HepG2 (cell line): ENCODE results near the gene TNFAIP3. TPM values are rescaled to one million over a fixed set of nuclear protein-coding genes. Genes with fewer than 3 reads are reported as not detected.

Source experiments
- CEBPB ChIP-seq: IDR thresholded peaks from 2 replicates; pipeline ENCODE4 v1.6.1; 2011; ENCODE audit warnings: low read depth, low read length, improper control_type of control experiment, borderline replicate concordance
- DNMT3B ChIP-seq: conservative IDR thresholded peaks from 2 replicates; pipeline ENCODE4 v1.6.1; 2016; ENCODE audit warnings: missing biosample characterization, control low read depth
- EZH2 ChIP-seq: conservative IDR thresholded peaks from 2 replicates; pipeline ENCODE4 v1.6.1; 2012; ENCODE audit warnings: mild to moderate bottlenecking, low read depth, low read length, moderate library complexity
- FOXA3 ChIP-seq: IDR thresholded peaks from 2 replicates; pipeline ENCODE4 v1.6.1; 2016; ENCODE audit warnings: missing genetic modification reagents, missing compliant biosample characterization
- PHF21A ChIP-seq: sonication (generic); formaldehyde crosslinking; IDR thresholded peaks from 2 replicates; pipeline ENCODE4 v1.5.0; 2020; ENCODE audit warnings: mild to moderate bottlenecking, missing genetic modification reagents
- PLRG1 ChIP-seq: fragments of 450-650 bp; conservative IDR thresholded peaks from 2 replicates; pipeline ENCODE4 v1.6.1; 2016
- TEAD3 ChIP-seq: optimal IDR thresholded peaks from 2 replicates; pipeline ENCODE3; 2016; ENCODE audit warnings: borderline replicate concordance
- ZBTB21 ChIP-seq: sonication (generic); formaldehyde crosslinking; IDR thresholded peaks from 2 replicates; pipeline ENCODE4 v1.4.0; 2020; ENCODE audit warnings: missing genetic modification reagents
- ZSCAN20 ChIP-seq: sonication (generic); formaldehyde crosslinking; IDR thresholded peaks from 2 replicates; pipeline ENCODE4 v1.4.0; 2020; ENCODE audit warnings: missing genetic modification reagents, mild to moderate bottlenecking, borderline replicate concordance
- polyA plus RNA-seq, 8 experiments: library from polyadenylated mRNA; depleted of rRNA in 3 of 8; stranded (reverse) in 7 of 8; unstranded in 1 of 8; fragments of >200 nt; fragmentation: Illumina TruSeq in 4 of 8; extraction: Trizol in 4 of 8; gene quantifications; 2 replicates each; pipeline versions ENCODE4 v1.2.1 to v1.2.3, GENCODE V29; 2011 to 2016; ENCODE audit warnings: low read depth in 4 of 8, missing spikeins in 1 of 8, mixed read lengths in 1 of 8; ENCODE audit not compliant: insufficient read depth in 1 of 8
- total RNA-seq, 5 experiments: library from RNA; depleted of rRNA; stranded (reverse); fragments of >200 nt; fragmentation: Illumina TruSeq; extraction: Trizol; gene quantifications; 2 replicates each; pipeline ENCODE4 v1.2.3, GENCODE V29; 2016; ENCODE audit warnings: low read depth in 1 of 5
- TF ChIP-seq, protein P1 (sequence below): IDR thresholded peaks from 2 replicates; pipeline ENCODE4 v1.6.1; 2016; ENCODE audit warnings: low read depth
- TF ChIP-seq, protein P2 (sequence below), 2 experiments: fragments of 450-650 bp in 1 of 2; sonication (generic) in 1 of 2; formaldehyde crosslinking; IDR thresholded peaks; 2 replicates each; pipeline versions ENCODE4 v1.5.0 to v1.8.0; 2020 to 2022; ENCODE audit warnings: mild to moderate bottlenecking in 1 of 2, missing genetic modification reagents in 1 of 2
- TF ChIP-seq, protein P3 (sequence below): sonication (generic); formaldehyde crosslinking; IDR thresholded peaks from 2 replicates; pipeline ENCODE4 v1.8.0; 2022; ENCODE audit warnings: missing genetic modification reagents, mild to moderate bottlenecking, moderate library complexity, borderline replicate concordance
- TF ChIP-seq, protein P4 (sequence below): sonication (generic); formaldehyde crosslinking; IDR thresholded peaks from 2 replicates; pipeline ENCODE4 v1.4.0; 2020; ENCODE audit warnings: low read depth, missing genetic modification reagents
- TF ChIP-seq, protein P5 (sequence below): sonication (generic); formaldehyde crosslinking; IDR thresholded peaks from 2 replicates; pipeline ENCODE4; 2020; ENCODE audit warnings: missing genetic modification reagents, mild to moderate bottlenecking, borderline replicate concordance
- TF ChIP-seq, protein P6 (sequence below): sonication (generic); formaldehyde crosslinking; conservative IDR thresholded peaks from 2 replicates; pipeline ENCODE4 v1.8.0; 2022; ENCODE audit warnings: low read depth, missing genetic modification reagents

The TNFAIP3 gene
- total and polyA plus RNA-seq, 2 of the 13 experiments (the other 11 are each of a cell fraction or from before 2014, with no cell fraction given), result 28.2 to 47.1 TPM

DNA sequence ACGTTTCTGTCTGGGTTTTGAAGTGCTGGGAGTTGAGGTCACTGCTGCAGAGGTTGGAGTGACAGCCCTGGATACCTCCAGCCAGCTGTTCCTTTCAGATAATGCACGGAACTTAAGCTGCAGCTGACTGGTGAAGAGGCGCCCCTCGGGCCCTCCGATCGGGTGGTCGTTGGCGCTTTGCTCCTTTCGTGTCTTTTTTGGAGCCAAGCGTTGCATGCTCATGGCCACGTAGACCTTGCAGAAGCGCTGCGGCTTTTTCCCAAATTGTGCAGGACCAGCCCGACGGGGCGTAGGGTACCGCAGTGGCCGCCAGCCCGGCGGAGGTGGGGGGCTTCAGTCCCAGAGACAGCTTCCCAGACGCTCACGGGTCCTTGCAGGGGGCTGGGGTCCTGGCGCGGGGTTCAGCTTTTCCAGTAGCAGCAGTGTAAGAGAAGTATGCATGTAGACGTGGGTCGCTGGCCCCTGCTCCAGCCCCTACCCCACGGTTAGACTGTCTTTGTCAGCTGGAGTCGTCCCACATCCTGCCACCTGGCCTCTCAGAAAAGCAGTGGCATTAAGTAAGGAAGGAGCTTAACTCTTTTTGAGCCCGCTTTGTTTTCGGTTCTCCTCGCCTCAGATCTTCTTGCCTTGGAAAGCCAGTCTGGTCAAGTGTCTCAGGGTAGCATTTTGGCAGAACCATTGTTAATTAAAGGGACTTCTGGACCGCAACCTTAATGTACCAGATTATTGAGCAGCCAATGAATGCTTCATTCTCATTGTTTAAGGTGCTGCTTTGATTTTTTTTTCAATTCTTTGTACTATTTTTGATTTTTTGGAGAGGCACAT lies 838 bp downstream of the TNFAIP3 start (continued):
- TF ChIP-seq, protein P1, sequence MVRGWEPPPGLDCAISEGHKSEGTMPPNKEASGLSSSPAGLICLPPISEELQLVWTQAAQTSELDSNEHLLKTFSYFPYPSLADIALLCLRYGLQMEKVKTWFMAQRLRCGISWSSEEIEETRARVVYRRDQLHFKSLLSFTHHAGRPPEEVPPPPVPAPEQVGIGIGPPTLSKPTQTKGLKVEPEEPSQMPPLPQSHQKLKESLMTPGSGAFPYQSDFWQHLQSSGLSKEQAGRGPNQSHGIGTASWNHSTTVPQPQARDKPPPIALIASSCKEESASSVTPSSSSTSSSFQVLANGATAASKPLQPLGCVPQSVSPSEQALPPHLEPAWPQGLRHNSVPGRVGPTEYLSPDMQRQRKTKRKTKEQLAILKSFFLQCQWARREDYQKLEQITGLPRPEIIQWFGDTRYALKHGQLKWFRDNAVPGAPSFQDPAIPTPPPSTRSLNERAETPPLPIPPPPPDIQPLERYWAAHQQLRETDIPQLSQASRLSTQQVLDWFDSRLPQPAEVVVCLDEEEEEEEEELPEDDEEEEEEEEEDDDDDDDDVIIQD, result no peak
- TF ChIP-seq EZH2, result no peak
- 0 out of 2 replicates have a peak, but pooled peaks have one; percentile 26 for TF ChIP-seq DNMT3B (CRISPR knock-in tag)
- TF ChIP-seq ZSCAN20 (CRISPR knock-in tag), result 0 out of 2 replicates have a peak, but pooled peaks have one; percentile 22
- TF ChIP-seq, protein P2, sequence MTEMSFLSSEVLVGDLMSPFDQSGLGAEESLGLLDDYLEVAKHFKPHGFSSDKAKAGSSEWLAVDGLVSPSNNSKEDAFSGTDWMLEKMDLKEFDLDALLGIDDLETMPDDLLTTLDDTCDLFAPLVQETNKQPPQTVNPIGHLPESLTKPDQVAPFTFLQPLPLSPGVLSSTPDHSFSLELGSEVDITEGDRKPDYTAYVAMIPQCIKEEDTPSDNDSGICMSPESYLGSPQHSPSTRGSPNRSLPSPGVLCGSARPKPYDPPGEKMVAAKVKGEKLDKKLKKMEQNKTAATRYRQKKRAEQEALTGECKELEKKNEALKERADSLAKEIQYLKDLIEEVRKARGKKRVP (CRISPR knock-in tag; IDR thresholded peaks at IDR 0.05), result no peak
- TF ChIP-seq CEBPB, result no peak
- no peak for TF ChIP-seq FOXA3
- TF ChIP-seq ZBTB21 (CRISPR knock-in tag), result no peak
- TF ChIP-seq, protein P3, sequence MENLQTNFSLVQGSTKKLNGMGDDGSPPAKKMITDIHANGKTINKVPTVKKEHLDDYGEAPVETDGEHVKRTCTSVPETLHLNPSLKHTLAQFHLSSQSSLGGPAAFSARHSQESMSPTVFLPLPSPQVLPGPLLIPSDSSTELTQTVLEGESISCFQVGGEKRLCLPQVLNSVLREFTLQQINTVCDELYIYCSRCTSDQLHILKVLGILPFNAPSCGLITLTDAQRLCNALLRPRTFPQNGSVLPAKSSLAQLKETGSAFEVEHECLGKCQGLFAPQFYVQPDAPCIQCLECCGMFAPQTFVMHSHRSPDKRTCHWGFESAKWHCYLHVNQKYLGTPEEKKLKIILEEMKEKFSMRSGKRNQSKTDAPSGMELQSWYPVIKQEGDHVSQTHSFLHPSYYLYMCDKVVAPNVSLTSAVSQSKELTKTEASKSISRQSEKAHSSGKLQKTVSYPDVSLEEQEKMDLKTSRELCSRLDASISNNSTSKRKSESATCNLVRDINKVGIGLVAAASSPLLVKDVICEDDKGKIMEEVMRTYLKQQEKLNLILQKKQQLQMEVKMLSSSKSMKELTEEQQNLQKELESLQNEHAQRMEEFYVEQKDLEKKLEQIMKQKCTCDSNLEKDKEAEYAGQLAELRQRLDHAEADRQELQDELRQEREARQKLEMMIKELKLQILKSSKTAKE (CRISPR knock-in tag), result no peak
- no peak for TF ChIP-seq PLRG1
- TF ChIP-seq, protein P4, sequence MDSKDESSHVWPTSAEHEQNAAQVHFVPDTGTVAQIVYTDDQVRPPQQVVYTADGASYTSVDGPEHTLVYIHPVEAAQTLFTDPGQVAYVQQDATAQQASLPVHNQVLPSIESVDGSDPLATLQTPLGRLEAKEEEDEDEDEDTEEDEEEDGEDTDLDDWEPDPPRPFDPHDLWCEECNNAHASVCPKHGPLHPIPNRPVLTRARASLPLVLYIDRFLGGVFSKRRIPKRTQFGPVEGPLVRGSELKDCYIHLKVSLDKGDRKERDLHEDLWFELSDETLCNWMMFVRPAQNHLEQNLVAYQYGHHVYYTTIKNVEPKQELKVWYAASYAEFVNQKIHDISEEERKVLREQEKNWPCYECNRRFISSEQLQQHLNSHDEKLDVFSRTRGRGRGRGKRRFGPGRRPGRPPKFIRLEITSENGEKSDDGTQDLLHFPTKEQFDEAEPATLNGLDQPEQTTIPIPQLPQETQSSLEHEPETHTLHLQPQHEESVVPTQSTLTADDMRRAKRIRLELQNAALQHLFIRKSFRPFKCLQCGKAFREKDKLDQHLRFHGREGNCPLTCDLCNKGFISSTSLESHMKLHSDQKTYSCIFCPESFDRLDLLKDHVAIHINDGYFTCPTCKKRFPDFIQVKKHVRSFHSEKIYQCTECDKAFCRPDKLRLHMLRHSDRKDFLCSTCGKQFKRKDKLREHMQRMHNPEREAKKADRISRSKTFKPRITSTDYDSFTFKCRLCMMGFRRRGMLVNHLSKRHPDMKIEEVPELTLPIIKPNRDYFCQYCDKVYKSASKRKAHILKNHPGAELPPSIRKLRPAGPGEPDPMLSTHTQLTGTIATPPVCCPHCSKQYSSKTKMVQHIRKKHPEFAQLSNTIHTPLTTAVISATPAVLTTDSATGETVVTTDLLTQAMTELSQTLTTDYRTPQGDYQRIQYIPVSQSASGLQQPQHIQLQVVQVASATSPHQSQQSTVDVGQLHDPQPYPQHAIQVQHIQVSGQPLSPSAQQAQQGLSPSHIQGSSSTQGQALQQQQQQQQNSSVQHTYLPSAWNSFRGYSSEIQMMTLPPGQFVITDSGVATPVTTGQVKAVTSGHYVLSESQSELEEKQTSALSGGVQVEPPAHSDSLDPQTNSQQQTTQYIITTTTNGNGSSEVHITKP (CRISPR knock-in tag), result no peak
- no peak for TF ChIP-seq TEAD3
- TF ChIP-seq, protein P5, sequence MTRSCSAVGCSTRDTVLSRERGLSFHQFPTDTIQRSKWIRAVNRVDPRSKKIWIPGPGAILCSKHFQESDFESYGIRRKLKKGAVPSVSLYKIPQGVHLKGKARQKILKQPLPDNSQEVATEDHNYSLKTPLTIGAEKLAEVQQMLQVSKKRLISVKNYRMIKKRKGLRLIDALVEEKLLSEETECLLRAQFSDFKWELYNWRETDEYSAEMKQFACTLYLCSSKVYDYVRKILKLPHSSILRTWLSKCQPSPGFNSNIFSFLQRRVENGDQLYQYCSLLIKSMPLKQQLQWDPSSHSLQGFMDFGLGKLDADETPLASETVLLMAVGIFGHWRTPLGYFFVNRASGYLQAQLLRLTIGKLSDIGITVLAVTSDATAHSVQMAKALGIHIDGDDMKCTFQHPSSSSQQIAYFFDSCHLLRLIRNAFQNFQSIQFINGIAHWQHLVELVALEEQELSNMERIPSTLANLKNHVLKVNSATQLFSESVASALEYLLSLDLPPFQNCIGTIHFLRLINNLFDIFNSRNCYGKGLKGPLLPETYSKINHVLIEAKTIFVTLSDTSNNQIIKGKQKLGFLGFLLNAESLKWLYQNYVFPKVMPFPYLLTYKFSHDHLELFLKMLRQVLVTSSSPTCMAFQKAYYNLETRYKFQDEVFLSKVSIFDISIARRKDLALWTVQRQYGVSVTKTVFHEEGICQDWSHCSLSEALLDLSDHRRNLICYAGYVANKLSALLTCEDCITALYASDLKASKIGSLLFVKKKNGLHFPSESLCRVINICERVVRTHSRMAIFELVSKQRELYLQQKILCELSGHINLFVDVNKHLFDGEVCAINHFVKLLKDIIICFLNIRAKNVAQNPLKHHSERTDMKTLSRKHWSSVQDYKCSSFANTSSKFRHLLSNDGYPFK (CRISPR knock-in tag), result peak; percentile 82
- TF ChIP-seq PHF21A (CRISPR knock-in tag), result no peak; the same call in 1 of the 2 replicates
- TF ChIP-seq, protein P6, sequence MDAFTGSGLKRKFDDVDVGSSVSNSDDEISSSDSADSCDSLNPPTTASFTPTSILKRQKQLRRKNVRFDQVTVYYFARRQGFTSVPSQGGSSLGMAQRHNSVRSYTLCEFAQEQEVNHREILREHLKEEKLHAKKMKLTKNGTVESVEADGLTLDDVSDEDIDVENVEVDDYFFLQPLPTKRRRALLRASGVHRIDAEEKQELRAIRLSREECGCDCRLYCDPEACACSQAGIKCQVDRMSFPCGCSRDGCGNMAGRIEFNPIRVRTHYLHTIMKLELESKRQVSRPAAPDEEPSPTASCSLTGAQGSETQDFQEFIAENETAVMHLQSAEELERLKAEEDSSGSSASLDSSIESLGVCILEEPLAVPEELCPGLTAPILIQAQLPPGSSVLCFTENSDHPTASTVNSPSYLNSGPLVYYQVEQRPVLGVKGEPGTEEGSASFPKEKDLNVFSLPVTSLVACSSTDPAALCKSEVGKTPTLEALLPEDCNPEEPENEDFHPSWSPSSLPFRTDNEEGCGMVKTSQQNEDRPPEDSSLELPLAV, result no peak
